ENCODE data around the gene ASCC1. TPM values are rescaled to one million over a fixed set of nuclear protein-coding genes. Genes with fewer than 3 reads are reported as not detected.

Gene ASCC1
- total and polyA plus RNA-seq, 2 of the 13 experiments (the other 11 are each of a cell fraction or from before 2014, with no cell fraction given) = 21.6 to 30.1 TPM

GRCh38 chr10:72105710-72106109 lies 110.4 kb downstream of the ASCC1 start:
- POLR2A ChIA-PET = no interaction called here
- ATAC-seq = no peak

GRCh38 chr10:72105098-72105475 lies 111.0 kb downstream of the ASCC1 start:
- WGBS (ENCODE audit: low lambda C conversion rate) = 99% methylated on average over 7 of the region's 9 CpGs
- no peak for ATAC-seq
- in situ Hi-C loops (cut with HindIII; ENCODE audit: extremely low pct_ligation_motif_present, low pct_unique_long_range_greater_than_20kb) (no loop called here), intact Hi-C loops (cut with micrococcal nuclease; ENCODE audit: unreplicated experiment) (loop anchor here (10.0 kb wide), 1 partner anchor 70 kb away; no protein-coding TSS in a partner anchor)
- ChIA-PET CTCF (ENCODE audit: low intra/inter-chr PET ratio, low total read pairs) (no interaction called here), POLR2A (no interaction called here)
- Histone ChIP-seq H2AFZ (ENCODE audit: low read length) (no peak overlapping the region), H3K4me2 (ENCODE audit: low read depth, low read length) (no peak overlapping the region), H3K79me2 (ENCODE audit: insufficient read depth, low read length) (no peaks in the 10 kb centered on the region), H3K4me1 (ENCODE audit: insufficient read depth, low read length) (peaks cover 51% of the 10 kb centered on the region), H3K27me3 (ENCODE audit: control insufficient read depth in 1 of 2, insufficient read depth in 2 of 2, low read length in 2 of 2) (no peaks in the 10 kb centered on the region), H3K9me3 (ENCODE audit: low read length) (no peaks in the 10 kb centered on the region), H3K4me3 (replicated peaks in 1 of 3; ENCODE audit: insufficient read depth in 1 of 3, low read depth in 2 of 3, low read length in 3 of 3) (no peak overlapping the region), H3K36me3 (replicated peaks in 1 of 2; ENCODE audit: control insufficient read depth in 1 of 2, insufficient read depth in 2 of 2, low read length in 2 of 2) (peaks cover 3 to 22% of the 10 kb centered on the region in 2 experiments; a peak in 4 of 5 replicates), H3K27ac (ENCODE audit: extremely low read length, insufficient read depth, low read length) (no peak overlapping the region), H3K9ac (ENCODE audit: insufficient read depth, low read depth, low read length) (no peak overlapping the region), H4K20me1 (ENCODE audit: insufficient read depth, low read length) (no peaks in the 10 kb centered on the region)
- no TSS peak for BruUV-seq (replicated peaks)
- DNase-seq (ENCODE audit: low spot score) = no peak
- no peak for FAIRE-seq
- TF ChIP-seq ZBTB4 (CRISPR knock-in tag; IDR thresholded peaks at IDR 0.05; ENCODE audit: borderline replicate concordance) = no peak
- no peak for TF ChIP-seq ZNF558 (CRISPR knock-in tag; IDR thresholded peaks at IDR 0.05; ENCODE audit: borderline replicate concordance)
- TF ChIP-seq ZNF407 (CRISPR knock-in tag; IDR thresholded peaks at IDR 0.05; ENCODE audit: not compliant biosample characterization) = no peak
- no peak for TF ChIP-seq GATAD1 (CRISPR knock-in tag; IDR thresholded peaks at IDR 0.05)

More at GRCh38 chr10:72105710-72106109, 110.4 kb downstream of the ASCC1 start:
- no peak overlapping the region for H3K4me3 ChIP-seq (replicated peaks in 1 of 3; ENCODE audit: insufficient read depth in 1 of 3, low read depth in 2 of 3, low read length in 3 of 3)
- DNase-seq (ENCODE audit: low spot score) = no peak
- H4K20me1 ChIP-seq (ENCODE audit: insufficient read depth, low read length) = no peaks in the 10 kb centered on the region
- TF ChIP-seq SNAPC5 (CRISPR knock-in tag; IDR thresholded peaks at IDR 0.05; ENCODE audit: borderline replicate concordance) (no peak), HNRNPLL (IDR thresholded peaks at IDR 0.05; ENCODE audit: low read depth, low read length, poor library complexity, severe bottlenecking) (no peak), NR3C1 (CRISPR knock-in tag; IDR thresholded peaks at IDR 0.05) (no peak), ZNF432 (CRISPR knock-in tag; IDR thresholded peaks at IDR 0.05; ENCODE audit: borderline replicate concordance) (no peak)
- no peak overlapping the region for H3K9ac ChIP-seq (ENCODE audit: insufficient read depth, low read depth, low read length)
- H3K27ac ChIP-seq (ENCODE audit: extremely low read length, insufficient read depth, low read length) = no peak overlapping the region
- in situ Hi-C loops (cut with HindIII; ENCODE audit: extremely low pct_ligation_motif_present, low pct_unique_long_range_greater_than_20kb) = no loop called here
- no peak overlapping the region for H2AFZ ChIP-seq (ENCODE audit: low read length)
- CTCF ChIA-PET (ENCODE audit: low intra/inter-chr PET ratio, low total read pairs) = no interaction called here
- 93% methylated on average over 5 of the region's 5 CpGs for WGBS (ENCODE audit: low lambda C conversion rate)
- intact Hi-C loops (cut with micrococcal nuclease; ENCODE audit: unreplicated experiment) = loop anchor here (10.0 kb wide), 1 partner anchor 69 kb away; no protein-coding TSS in a partner anchor
- no TSS peak for BruUV-seq (replicated peaks)
- no peak for FAIRE-seq
- peaks cover 3 to 22% of the 10 kb centered on the region in 2 experiments; a peak in 4 of 5 replicates for H3K36me3 ChIP-seq (replicated peaks in 1 of 2; ENCODE audit: control insufficient read depth in 1 of 2, insufficient read depth in 2 of 2, low read length in 2 of 2)
- H3K79me2 ChIP-seq (ENCODE audit: insufficient read depth, low read length) = no peaks in the 10 kb centered on the region
- no peaks in the 10 kb centered on the region for H3K9me3 ChIP-seq (ENCODE audit: low read length)
- peaks cover 52% of the 10 kb centered on the region for H3K4me1 ChIP-seq (ENCODE audit: insufficient read depth, low read length)
- no peaks in the 10 kb centered on the region for H3K27me3 ChIP-seq (ENCODE audit: control insufficient read depth in 1 of 2, insufficient read depth in 2 of 2, low read length in 2 of 2)
- no peak overlapping the region for H3K4me2 ChIP-seq (ENCODE audit: low read depth, low read length)

All from HepG2 (cell line).